ENCODE measurements around the gene TEP1. TPM values are rescaled to one million over a fixed set of nuclear protein-coding genes. Genes with fewer than 3 reads are reported as not detected.

TEP1 gene
- total and polyA plus RNA-seq, 2 of the 13 experiments (the other 11 are each of a cell fraction or from before 2014, with no cell fraction given): 11.0 to 12.8 TPM

DNA sequence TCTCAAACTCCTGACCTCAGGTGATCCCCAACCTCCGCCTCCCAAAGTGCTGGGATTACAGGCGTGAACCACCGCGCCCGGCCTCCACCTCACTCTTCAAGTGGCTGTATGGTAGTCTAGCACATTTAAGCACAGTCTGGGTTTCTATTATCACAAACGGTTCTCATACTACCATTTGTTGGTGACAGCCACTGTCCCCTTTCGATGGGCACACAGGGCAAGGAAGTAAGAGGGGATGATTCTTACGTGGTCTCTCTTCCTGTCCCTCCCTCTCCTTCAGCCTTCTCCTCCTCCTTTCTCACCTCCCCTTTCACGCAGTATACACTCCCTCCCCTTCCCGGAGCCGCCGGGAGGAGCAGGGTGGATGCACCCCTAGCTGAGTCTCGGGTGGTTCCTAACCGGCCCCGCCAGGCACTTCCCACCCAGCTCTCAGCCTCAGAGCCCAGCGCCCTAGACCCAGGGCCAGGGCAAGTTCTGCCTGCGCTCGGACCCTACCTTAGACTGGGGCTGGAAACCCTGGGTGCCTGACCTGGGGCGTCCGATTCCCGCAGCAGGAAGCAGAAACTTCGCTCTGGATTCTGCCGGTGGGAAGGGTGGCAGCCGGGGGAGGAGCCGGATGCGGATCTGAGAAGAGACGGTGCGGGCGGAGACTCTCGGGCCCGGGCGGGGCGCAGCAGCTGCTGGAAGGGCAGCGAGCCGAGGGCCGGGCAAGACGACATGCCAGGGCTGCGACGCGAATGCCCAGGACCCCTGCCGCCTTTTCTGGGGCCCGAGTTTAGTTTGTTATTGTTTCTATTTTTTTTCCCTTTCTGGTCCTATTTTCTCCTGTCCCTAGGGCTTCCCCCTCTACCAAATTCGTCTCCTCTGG lies at the start of gene TEP1 (continued):
- TF ChIP-seq, protein P1, sequence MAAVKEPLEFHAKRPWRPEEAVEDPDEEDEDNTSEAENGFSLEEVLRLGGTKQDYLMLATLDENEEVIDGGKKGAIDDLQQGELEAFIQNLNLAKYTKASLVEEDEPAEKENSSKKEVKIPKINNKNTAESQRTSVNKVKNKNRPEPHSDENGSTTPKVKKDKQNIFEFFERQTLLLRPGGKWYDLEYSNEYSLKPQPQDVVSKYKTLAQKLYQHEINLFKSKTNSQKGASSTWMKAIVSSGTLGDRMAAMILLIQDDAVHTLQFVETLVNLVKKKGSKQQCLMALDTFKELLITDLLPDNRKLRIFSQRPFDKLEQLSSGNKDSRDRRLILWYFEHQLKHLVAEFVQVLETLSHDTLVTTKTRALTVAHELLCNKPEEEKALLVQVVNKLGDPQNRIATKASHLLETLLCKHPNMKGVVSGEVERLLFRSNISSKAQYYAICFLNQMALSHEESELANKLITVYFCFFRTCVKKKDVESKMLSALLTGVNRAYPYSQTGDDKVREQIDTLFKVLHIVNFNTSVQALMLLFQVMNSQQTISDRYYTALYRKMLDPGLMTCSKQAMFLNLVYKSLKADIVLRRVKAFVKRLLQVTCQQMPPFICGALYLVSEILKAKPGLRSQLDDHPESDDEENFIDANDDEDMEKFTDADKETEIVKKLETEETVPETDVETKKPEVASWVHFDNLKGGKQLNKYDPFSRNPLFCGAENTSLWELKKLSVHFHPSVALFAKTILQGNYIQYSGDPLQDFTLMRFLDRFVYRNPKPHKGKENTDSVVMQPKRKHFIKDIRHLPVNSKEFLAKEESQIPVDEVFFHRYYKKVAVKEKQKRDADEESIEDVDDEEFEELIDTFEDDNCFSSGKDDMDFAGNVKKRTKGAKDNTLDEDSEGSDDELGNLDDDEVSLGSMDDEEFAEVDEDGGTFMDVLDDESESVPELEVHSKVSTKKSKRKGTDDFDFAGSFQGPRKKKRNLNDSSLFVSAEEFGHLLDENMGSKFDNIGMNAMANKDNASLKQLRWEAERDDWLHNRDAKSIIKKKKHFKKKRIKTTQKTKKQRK (IDR thresholded peaks at IDR 0.05; ENCODE audit: low read length): no peak
- TF ChIP-seq SP4 (CRISPR knock-in tag; IDR thresholded peaks at IDR 0.05) (no peak; the same call in 1 of the 2 replicates), HIVEP1 (CRISPR knock-in tag; IDR thresholded peaks at IDR 0.05) (peak; percentile 94), TCF7 (IDR thresholded peaks at IDR 0.05; ENCODE audit: low read depth) (no peak), RFXANK (CRISPR knock-in tag; IDR thresholded peaks at IDR 0.05) (no peak), ZNF691 (CRISPR knock-in tag; IDR thresholded peaks at IDR 0.05; ENCODE audit: borderline replicate concordance, low read depth) (peak; percentile 65; the same call in 1 of the 2 replicates), RXRB (CRISPR knock-in tag; IDR thresholded peaks at IDR 0.05; ENCODE audit: borderline replicate concordance) (0 out of 2 replicates have a peak, but pooled peaks have one; percentile 17), ZNF737 (CRISPR knock-in tag; IDR thresholded peaks at IDR 0.05; ENCODE audit: borderline replicate concordance) (peak; percentile 99), GZF1 (CRISPR knock-in tag; IDR thresholded peaks at IDR 0.05) (peak; percentile 90; the same call in 1 of the 2 replicates), ZNF792 (CRISPR knock-in tag; IDR thresholded peaks at IDR 0.05) (no peak), ZEB1 (IDR thresholded peaks at IDR 0.05; ENCODE audit: insufficient replicate concordance, low read depth) (no peak), ELF3 (CRISPR knock-in tag; IDR thresholded peaks at IDR 0.05) (peak; percentile 86), ZNF556 (CRISPR knock-in tag; IDR thresholded peaks at IDR 0.05; ENCODE audit: borderline replicate concordance) (peak; percentile 74), ZNF772 (CRISPR knock-in tag; IDR thresholded peaks at IDR 0.05) (peak; percentile 81; the same call in 1 of the 2 replicates), SAP130 (CRISPR knock-in tag; IDR thresholded peaks at IDR 0.05; ENCODE audit: low read depth) (peak; percentile 91)
- TF ChIP-seq, protein P2, sequence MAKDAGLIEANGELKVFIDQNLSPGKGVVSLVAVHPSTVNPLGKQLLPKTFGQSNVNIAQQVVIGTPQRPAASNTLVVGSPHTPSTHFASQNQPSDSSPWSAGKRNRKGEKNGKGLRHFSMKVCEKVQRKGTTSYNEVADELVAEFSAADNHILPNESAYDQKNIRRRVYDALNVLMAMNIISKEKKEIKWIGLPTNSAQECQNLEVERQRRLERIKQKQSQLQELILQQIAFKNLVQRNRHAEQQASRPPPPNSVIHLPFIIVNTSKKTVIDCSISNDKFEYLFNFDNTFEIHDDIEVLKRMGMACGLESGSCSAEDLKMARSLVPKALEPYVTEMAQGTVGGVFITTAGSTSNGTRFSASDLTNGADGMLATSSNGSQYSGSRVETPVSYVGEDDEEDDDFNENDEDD (CRISPR knock-in tag; IDR thresholded peaks at IDR 0.05; ENCODE audit: borderline replicate concordance): no peak
- TF ChIP-seq, protein P3, sequence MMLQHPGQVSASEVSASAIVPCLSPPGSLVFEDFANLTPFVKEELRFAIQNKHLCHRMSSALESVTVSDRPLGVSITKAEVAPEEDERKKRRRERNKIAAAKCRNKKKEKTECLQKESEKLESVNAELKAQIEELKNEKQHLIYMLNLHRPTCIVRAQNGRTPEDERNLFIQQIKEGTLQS (CRISPR knock-in tag; IDR thresholded peaks at IDR 0.05): no peak
- TF ChIP-seq, protein P4, sequence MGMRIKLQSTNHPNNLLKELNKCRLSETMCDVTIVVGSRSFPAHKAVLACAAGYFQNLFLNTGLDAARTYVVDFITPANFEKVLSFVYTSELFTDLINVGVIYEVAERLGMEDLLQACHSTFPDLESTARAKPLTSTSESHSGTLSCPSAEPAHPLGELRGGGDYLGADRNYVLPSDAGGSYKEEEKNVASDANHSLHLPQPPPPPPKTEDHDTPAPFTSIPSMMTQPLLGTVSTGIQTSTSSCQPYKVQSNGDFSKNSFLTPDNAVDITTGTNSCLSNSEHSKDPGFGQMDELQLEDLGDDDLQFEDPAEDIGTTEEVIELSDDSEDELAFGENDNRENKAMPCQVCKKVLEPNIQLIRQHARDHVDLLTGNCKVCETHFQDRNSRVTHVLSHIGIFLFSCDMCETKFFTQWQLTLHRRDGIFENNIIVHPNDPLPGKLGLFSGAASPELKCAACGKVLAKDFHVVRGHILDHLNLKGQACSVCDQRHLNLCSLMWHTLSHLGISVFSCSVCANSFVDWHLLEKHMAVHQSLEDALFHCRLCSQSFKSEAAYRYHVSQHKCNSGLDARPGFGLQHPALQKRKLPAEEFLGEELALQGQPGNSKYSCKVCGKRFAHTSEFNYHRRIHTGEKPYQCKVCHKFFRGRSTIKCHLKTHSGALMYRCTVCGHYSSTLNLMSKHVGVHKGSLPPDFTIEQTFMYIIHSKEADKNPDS (CRISPR knock-in tag; IDR thresholded peaks at IDR 0.05): no peak
